GM10266 (cell line): ENCODE results near the gene HCRTR1.

Source experiments
- DNase-seq: peaks from one replicate; pipeline ENCODE4 v3.0.0; 2012; ENCODE audit errors: extremely low spot score
- CTCF ChIP-seq: IDR thresholded peaks from 2 replicates; pipeline ENCODE4 v1.5.1; 2012; ENCODE audit warnings: mild to moderate bottlenecking, low read depth; ENCODE audit not compliant: control insufficient read depth, insufficient read depth; ENCODE audit errors: missing control alignments

Gene HCRTR1

GRCh38 chr1:31660871-31661455 is 43.5 kb downstream of the HCRTR1 start:
- no peak for TF ChIP-seq CTCF
- no peak for DNase-seq

GRCh38 chr1:31661856-31662255 is 44.4 kb downstream of the HCRTR1 start:
- no peak for TF ChIP-seq CTCF
- DNase-seq: no peak

DNA sequence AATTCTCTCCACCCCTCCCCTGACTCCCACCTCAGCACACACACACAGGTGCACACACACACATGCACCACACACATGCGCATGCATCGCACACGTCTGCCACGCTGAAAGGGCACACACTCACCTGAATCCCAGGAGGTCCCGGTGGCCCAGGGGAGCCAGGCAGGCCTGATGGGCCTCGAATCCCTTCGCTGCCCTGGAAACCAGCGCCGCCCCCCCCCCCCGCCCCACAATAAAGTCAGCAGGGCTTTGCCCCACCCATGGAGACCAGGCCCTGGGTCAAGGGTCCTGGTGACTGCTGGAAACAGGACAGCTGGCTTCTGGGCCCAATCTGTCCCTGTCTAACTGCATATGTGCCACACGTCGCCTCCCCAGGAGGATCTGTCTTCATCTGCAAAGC is 45.0 kb downstream of the HCRTR1 start:
- DNase-seq: no peak
- no peak for TF ChIP-seq CTCF

GRCh38 chr1:31663622-31664452 is 46.3 kb downstream of the HCRTR1 start:
- TF ChIP-seq CTCF: peak; percentile 93
- peak; percentile 78 for DNase-seq

GRCh38 chr1:31664528-31664927 is 47.0 kb downstream of the HCRTR1 start:
- TF ChIP-seq CTCF: no peak
- DNase-seq: no peak

DNA sequence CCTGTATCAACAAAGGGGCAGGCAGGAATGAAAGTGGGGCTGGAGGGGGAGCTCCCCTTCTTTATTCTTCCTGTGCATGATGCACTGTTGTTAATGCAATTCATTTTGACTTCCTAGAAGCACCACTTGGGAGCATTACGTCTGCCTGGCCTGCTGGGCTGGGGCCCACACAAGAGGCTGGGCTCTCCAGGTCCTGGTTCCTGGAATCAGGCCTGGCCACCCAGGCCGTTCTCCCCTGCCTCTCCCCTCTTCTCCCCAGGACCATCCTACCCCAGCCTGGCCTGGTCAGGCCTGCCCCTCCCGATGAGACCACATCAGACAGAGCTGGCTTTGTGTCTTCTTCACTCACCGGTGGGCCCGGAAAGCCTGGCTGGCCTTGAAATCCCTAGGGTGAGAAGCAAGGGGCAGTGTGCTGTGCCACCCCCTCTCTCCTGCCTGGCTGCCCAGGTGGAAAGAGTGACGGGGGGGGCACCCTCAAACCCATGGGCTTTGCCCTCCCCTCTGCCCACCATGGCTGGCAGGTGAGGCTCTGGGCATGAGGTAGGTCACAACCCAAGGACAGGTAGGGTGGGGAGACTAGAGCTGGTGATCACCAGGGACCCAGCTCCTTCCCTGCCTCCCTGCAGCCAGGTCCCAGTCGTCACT is 47.9 kb downstream of the HCRTR1 start:
- DNase-seq: no peak
- TF ChIP-seq CTCF: no peak
